ENCODE results near the gene RNF34. TPM values are rescaled to one million over a fixed set of nuclear protein-coding genes. Genes with fewer than 3 reads are reported as not detected.

The RNF34 gene
- total and polyA plus RNA-seq, 2 of the 8 experiments (the other 6 are each of a cell fraction or from before 2014, with no cell fraction given), result 37.9 to 57.6 TPM

DNA sequence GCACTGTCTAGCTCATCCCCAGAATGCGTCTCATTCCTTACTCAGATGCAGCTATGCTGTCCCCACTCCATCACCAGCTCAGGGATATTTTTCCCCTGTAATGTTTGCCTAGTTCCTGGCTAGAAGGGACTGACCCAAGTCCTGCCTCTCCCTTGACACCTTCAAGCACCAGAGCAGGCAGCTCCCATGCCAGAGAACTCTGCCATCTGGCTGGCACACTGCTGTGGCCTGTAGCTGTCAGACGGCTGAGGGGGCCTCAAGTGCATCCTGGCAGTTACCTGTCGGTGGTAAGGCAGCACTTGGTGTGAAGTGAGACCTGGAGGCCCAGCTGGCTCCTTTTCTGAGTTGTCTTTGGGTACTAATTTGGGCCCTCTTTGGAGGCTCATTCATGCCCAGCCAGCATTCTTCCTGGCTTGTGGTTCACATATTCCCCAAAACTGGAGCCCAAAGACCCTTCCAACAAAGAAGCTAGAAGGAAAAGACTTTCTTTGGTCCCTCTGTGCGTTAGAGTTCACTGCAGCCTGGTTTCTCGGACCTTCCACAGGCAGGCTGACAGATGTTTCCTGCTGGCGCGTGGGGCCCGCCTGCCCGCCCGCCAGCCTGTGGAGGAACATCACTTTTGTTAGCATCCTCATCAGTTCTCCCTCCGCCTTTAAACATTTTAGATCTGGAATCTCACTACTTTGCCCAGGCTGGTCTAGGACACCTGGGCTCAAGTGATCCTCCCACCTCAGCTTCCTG is 33.0 kb downstream of the RNF34 start:
- 97% methylated on average over 11 of the region's 11 CpGs; no CpG with 5 or more reads in 1 of the 2 experiments for WGBS, 2 experiments (ENCODE audit: extremely low coverage in 1 of 2, insufficient coverage in 1 of 2, insufficient read length in 1 of 2, insufficient replicate concordance in 2 of 2, low coverage in 1 of 2, low lambda C conversion rate in 2 of 2, missing lambda C conversion rate in 1 of 2)
- DNase-seq (ENCODE audit: low read depth in 1 of 2, low spot score in 2 of 2) (no peak), FAIRE-seq (no peak)
- no peaks in the 10 kb centered on the region for H3K4me1 ChIP-seq (replicated peaks in 1 of 4; ENCODE audit: control insufficient read depth in 3 of 4, insufficient read depth in 4 of 4, low read length in 3 of 4)
- H2BK15ac ChIP-seq (ENCODE audit: low read length), result no peak overlapping the region
- ChIA-PET POLR2A (ENCODE audit: partially characterized antibody) (interaction anchor here (0.9 to 3.6 kb wide), 6 partner anchors 9 to 33 kb away, joined by 3 to 10 read pairs (median 4); partner anchors contain the start of gene RNF34), CTCF (ENCODE audit: partially characterized antibody) (interaction anchor here (1.0 to 6.0 kb wide), 3 partner anchors 8 to 11 kb away, joined by 3 to 51 read pairs (median 3); no protein-coding TSS in a partner anchor)
- no peak overlapping the region for H3K14ac ChIP-seq (ENCODE audit: insufficient read length)
- H3K36me3 ChIP-seq (ENCODE audit: control insufficient read depth in 2 of 4, insufficient read depth in 4 of 4, low read length in 3 of 4), result peaks cover 38 to 78% (median 59%) of the 10 kb centered on the region in 4 experiments
- H3K27ac ChIP-seq (ENCODE audit: low read depth, low read length), result no peak overlapping the region
- H4K8ac ChIP-seq (ENCODE audit: extremely low read depth, insufficient read depth, low read length), result no peak overlapping the region
- H2AFZ ChIP-seq (ENCODE audit: low read length), result no peak overlapping the region
- H4K5ac ChIP-seq (ENCODE audit: insufficient read length, low read depth, low read length), result no peak overlapping the region
- no peaks in the 10 kb centered on the region for H3K23me2 ChIP-seq (ENCODE audit: low read depth, low read length)
- H3K79me2 ChIP-seq (ENCODE audit: control insufficient read depth in 1 of 2, insufficient read depth in 2 of 2, low read length in 2 of 2), result no peaks in the 10 kb centered on the region
- TF ChIP-seq TCF12 (IDR thresholded peaks at IDR 0.05; ENCODE audit: low read depth, low read length) (no peak), NRF1 (IDR thresholded peaks at IDR 0.05; ENCODE audit: low read depth, low read length) (no peak), RBBP5 (IDR thresholded peaks at IDR 0.05; ENCODE audit: borderline replicate concordance, low read depth, low read length) (no peak), BRCA1 (IDR thresholded peaks at IDR 0.05; ENCODE audit: low read depth, low read length) (no peak), RXRA (IDR thresholded peaks at IDR 0.05; ENCODE audit: insufficient read depth, low read depth, low read length) (no peak)
- TF ChIP-seq, protein P1, sequence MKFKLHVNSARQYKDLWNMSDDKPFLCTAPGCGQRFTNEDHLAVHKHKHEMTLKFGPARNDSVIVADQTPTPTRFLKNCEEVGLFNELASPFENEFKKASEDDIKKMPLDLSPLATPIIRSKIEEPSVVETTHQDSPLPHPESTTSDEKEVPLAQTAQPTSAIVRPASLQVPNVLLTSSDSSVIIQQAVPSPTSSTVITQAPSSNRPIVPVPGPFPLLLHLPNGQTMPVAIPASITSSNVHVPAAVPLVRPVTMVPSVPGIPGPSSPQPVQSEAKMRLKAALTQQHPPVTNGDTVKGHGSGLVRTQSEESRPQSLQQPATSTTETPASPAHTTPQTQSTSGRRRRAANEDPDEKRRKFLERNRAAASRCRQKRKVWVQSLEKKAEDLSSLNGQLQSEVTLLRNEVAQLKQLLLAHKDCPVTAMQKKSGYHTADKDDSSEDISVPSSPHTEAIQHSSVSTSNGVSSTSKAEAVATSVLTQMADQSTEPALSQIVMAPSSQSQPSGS (IDR thresholded peaks at IDR 0.05; ENCODE audit: low read length), result no peak
- no peak overlapping the region for H3K4me2 ChIP-seq (ENCODE audit: insufficient read depth in 1 of 2, low read depth in 2 of 2, low read length in 2 of 2)
- no peaks in the 10 kb centered on the region for H3K79me1 ChIP-seq (ENCODE audit: low read depth, low read length)
- H3K4ac ChIP-seq (replicated peaks; ENCODE audit: insufficient read length, low read depth, low read length), result no peak overlapping the region
- no peak overlapping the region for H2AK5ac ChIP-seq (ENCODE audit: low read depth, low read length)
- H2BK5ac ChIP-seq (ENCODE audit: low read depth, low read length), result no peak overlapping the region
- no peak overlapping the region for H3K18ac ChIP-seq (ENCODE audit: extremely low read depth, low read length)
- no peak overlapping the region for H3K9ac ChIP-seq (replicated peaks in 1 of 4; ENCODE audit: extremely low read depth in 1 of 4, low read depth in 3 of 4, low read length in 3 of 4)
- peaks cover 5 to 6% of the 10 kb centered on the region in 2 experiments for H4K20me1 ChIP-seq (replicated peaks in 1 of 2; ENCODE audit: control insufficient read depth in 1 of 2, insufficient read depth in 2 of 2, low read length in 2 of 2)
- no peak overlapping the region for H3K23ac ChIP-seq (ENCODE audit: insufficient read length)
- H3K56ac ChIP-seq (replicated peaks; ENCODE audit: insufficient read length, low read depth, low read length), result no peak overlapping the region
- no peak overlapping the region for H3K4me3 ChIP-seq (ENCODE audit: extremely low read depth in 1 of 4, insufficient read depth in 2 of 4, low read depth in 3 of 4, low read length in 4 of 4)
- no peaks in the 10 kb centered on the region for H3K27me3 ChIP-seq (replicated peaks in 1 of 4; ENCODE audit: control insufficient read depth in 3 of 4, extremely low read depth in 1 of 4, insufficient read depth in 3 of 4, low read length in 3 of 4)
- H3K9me3 ChIP-seq (ENCODE audit: insufficient read depth in 2 of 2, low read depth in 1 of 2, low read length in 1 of 2), result no peaks in the 10 kb centered on the region
- no peak overlapping the region for H4K91ac ChIP-seq (replicated peaks; ENCODE audit: insufficient read length, low read length)
- no peak overlapping the region for H2BK120ac ChIP-seq (replicated peaks; ENCODE audit: low read depth, low read length)
- H2BK20ac ChIP-seq (ENCODE audit: low read length), result no peak overlapping the region
- H2BK12ac ChIP-seq (ENCODE audit: low read depth, low read length), result no peak overlapping the region
